HG03460 (cell line): ENCODE data around the gene USP37.

Experiments
- ATAC-seq: cut with Tn5 transposase; IDR thresholded peaks from one replicate; pipeline ENCODE4 v1.9.1; 2021; ENCODE audit not compliant: unreplicated experiment

USP37 gene

DNA sequence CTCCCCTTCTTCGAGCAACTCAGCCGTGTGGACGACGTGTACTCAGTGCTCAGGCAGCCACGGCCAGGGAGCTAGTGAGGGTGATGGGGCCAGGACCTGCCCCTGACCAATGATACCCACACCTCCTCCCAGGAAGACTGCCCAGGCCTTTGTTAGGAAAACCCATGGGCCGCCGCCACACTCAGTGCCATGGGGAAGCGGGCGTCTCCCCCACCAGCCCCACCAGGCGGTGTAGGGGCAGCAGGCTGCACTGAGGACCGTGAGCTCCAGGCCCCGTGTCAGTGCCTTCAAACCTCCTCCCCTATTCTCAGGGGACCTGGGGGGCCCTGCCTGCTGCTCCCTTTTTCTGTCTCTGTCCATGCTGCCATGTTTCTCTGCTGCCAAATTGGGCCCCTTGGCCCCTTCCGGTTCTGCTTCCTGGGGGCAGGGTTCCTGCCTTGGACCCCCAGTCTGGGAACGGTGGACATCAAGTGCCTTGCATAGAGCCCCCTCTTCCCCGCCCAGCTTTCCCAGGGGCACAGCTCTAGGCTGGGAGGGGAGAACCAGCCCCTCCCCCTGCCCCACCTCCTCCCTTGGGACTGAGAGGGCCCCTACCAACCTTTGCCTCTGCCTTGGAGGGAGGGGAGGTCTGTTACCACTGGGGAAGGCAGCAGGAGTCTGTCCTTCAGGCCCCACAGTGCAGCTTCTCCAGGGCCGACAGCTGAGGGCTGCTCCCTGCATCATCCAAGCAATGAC lies 163.6 kb downstream of the USP37 start:
- no peak for ATAC-seq

DNA sequence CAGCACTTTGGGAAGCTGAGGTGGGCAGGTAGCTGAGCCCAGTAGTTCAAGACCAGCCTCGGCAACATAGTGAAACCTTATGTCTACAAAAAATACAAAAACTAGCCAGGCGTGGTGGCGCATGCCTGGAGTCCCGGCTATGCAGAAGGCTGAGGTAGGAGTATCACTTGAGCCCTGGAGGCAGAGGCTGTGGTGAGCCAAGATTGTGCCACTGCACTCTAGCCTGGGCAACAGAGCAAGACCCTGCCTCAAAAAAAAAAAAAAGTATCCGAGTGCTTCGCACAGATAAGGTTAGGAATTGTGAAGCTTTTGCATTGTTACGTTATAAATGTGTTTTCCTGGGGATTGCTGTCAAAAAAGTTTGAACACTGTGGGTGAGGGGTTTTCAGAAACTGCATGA lies 164.3 kb downstream of the USP37 start:
- ATAC-seq, result no peak

DNA sequence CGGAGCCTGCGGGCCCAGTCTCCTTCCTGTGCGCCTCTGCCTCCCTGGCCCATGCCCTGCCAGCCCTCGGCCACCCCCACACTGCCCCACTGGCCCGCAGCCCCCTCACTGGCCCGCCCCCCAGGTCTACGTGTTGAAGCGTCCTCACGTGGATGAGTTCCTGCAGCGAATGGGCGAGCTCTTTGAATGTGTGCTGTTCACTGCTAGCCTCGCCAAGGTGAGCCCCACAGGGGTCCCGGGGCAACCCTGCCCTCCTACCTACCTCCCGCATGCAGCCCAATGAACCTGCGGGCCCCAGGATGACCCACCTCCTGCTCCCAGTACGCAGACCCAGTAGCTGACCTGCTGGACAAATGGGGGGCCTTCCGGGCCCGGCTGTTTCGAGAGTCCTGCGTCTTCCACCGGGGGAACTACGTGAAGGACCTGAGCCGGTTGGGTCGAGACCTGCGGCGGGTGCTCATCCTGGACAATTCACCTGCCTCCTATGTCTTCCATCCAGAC lies 165.2 kb downstream of the USP37 start:
- ATAC-seq, result no peak

GRCh38 chr2:218402491-218402901 lies 165.7 kb downstream of the USP37 start:
- no peak for ATAC-seq

DNA sequence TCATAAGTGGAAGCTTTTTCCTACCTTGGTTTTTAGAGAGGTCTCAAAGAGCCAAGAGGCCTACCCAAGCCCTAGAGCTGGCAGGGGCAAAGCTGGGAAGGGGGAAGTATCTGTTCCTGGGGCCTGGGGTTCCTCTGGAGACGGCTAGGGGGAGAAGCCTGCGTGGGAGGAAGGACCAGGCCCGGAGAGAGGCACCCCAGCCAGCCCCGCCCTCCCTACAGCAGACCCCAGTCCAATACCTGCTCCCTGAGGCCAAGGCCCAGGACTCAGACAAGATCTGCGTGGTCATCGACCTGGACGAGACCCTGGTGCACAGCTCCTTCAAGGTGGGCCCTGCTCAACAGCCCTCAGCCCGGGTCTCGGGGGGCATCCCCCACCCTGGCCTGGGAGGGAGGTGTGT lies 166.3 kb downstream of the USP37 start:
- no peak for ATAC-seq

- no peak for ATAC-seq
Observed at GRCh38 chr2:218400930-218401881, 166.9 kb downstream of the USP37 start.
